Naive B cell (primary cell): ENCODE results near the gene LRRC73. TPM values are rescaled to one million over a fixed set of nuclear protein-coding genes. Genes with fewer than 3 reads are reported as not detected.
"Not testable (repeated sequence)": the region's sequence is repeated elsewhere in the genome, so short reads cannot be mapped to it uniquely, and the experiment has no call there.

Source experiments
- ATAC-seq, 2 donors: fragments of 150-1000 bp; cut with Tn5 transposase; 2 replicates each; pipeline ENCODE4 v1.10.0; 2021; ENCODE audit warnings: low read depth in 2 of 2, mild to moderate bottlenecking in 2 of 2, moderate library complexity in 2 of 2
- DNase-seq: peaks from one replicate; pipeline ENCODE4 v3.0.0; 2022
- H3K27ac Mint-ChIP-seq, 6 donors: one replicate each; pipeline ENCODE4 v1.8.0; 2020 to 2022; ENCODE audit warnings: mild to moderate bottlenecking in 6 of 6, mixed read lengths in 6 of 6, moderate library complexity in 5 of 6, inconsistent platforms in 2 of 6
- H3K27me3 Mint-ChIP-seq, 3 donors: one replicate each; pipeline ENCODE4 v1.8.0; 2021 to 2022; ENCODE audit warnings: mixed read lengths in 3 of 3, mild to moderate bottlenecking in 1 of 3
- H3K36me3 Mint-ChIP-seq, 2 donors: one replicate each; pipeline ENCODE4 v1.8.0; 2020 to 2022; ENCODE audit warnings: mixed read lengths in 2 of 2, inconsistent platforms in 1 of 2, mild to moderate bottlenecking in 1 of 2
- H3K4me1 Mint-ChIP-seq, 3 donors: one replicate each; pipeline ENCODE4 v1.8.0; 2020 to 2022; ENCODE audit warnings: mixed read lengths in 3 of 3, inconsistent platforms in 1 of 3, mild to moderate bottlenecking in 1 of 3, moderate library complexity in 1 of 3
- H3K4me3 Mint-ChIP-seq, 8 donors: one replicate each; pipeline ENCODE4 v1.8.0; 2020 to 2022; ENCODE audit warnings: mild to moderate bottlenecking in 8 of 8, mixed read lengths in 8 of 8, moderate library complexity in 8 of 8, inconsistent platforms in 2 of 8
- H3K9me3 Mint-ChIP-seq, 7 donors: one replicate each; pipeline ENCODE4 v1.8.0; 2020 to 2022; ENCODE audit warnings: mixed read lengths in 7 of 7, mild to moderate bottlenecking in 5 of 7, inconsistent platforms in 2 of 7, moderate library complexity in 1 of 7
- polyA plus RNA-seq, 6 donors: library from polyadenylated mRNA; unstranded; fragments of 300-500 nt; fragmentation: Illumina TruSeq; gene quantifications; one replicate each; pipeline ENCODE4 v1.2.3, GENCODE V29; 2021; ENCODE audit warnings: low read depth in 6 of 6

Gene LRRC73
- polyA plus RNA-seq, 6 donors from 2014 or later, result not detected

DNA sequence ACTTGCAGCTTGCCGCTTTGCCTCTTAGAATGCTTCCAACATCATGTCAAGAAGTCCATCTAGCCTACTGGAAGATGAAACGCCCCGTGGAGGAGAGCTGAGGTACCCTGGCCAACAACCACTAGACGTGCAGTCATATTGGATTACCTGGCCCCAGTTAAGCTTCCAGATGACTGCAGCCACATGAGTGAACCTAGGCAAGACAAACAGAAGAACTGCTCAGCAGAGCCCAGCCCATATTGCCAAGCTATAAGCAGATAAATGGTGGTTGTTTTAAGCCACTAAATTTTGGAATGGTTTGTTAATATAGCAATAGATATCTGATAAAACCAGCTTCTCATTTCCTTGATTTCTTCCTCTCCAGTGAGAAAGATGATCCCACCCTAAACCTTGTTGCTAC, 50.1 kb downstream of the LRRC73 start:
- no peaks in the 10 kb centered on the region for H3K36me3 Mint-ChIP-seq
- H3K4me1 Mint-ChIP-seq, result peaks cover 8 to 17% (median 13%) of the 10 kb centered on the region in 3 donors
- ATAC-seq (no peak), DNase-seq (no peak)
- no peaks in the 10 kb centered on the region for H3K9me3 Mint-ChIP-seq
- H3K27me3 Mint-ChIP-seq, result peaks cover 14 to 27% (median 23%) of the 10 kb centered on the region in 3 donors
- no peak overlapping the region for H3K27ac Mint-ChIP-seq
- peak overlapping the region in 1 of 8 donors; percentile 56 for H3K4me3 Mint-ChIP-seq

DNA sequence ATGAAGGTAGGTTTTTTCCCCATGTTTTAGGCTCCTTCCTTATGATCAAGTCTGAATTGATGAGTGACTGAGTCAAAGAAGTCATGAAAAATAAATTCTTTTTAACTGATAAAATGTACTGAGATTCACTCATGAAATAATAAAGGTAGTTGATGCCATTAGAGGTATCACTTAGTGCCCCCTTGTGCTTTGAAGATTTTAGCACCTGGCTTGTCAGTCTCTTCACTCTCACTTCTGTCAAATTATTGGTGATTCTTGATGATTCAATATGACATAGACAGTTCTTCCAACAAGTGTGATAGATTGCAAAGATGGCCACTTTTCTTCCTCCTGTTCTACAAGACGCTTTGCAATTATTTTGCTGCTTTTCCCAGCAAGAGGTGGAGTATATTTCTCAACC, 50.6 kb downstream of the LRRC73 start:
- ATAC-seq (no peak), DNase-seq (no peak)
- H3K4me1 Mint-ChIP-seq, result peaks cover 13 to 22% (median 13%) of the 10 kb centered on the region in 3 donors
- no peaks in the 10 kb centered on the region for H3K9me3 Mint-ChIP-seq
- H3K36me3 Mint-ChIP-seq, result no peaks in the 10 kb centered on the region
- H3K27ac Mint-ChIP-seq, result no peak overlapping the region
- H3K27me3 Mint-ChIP-seq, result peaks cover 14 to 27% (median 23%) of the 10 kb centered on the region in 3 donors
- peak overlapping the region in 1 of 8 donors; percentile 56 for H3K4me3 Mint-ChIP-seq

DNA sequence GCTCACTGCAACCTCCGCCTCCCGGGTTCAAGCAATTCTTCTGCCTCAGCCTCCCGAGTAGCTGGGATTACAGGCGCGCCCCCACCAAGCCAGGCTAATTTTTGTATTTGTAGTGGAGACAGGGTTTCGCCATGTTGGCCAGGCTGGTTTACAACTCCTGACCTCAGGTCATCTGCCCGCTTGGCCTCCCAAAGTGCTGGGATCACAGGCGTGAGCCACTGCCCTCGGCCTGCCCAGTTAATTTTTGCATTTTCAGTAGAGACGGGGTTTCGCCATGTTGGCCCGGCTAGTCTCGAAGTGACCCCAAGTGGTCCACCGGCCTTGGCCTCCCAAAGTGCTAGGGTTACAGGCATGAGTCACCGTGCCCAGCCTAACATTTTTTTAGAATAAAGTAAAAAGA, 52.0 kb downstream of the LRRC73 start:
- H3K9me3 Mint-ChIP-seq, H3K4me3 Mint-ChIP-seq, ATAC-seq, H3K36me3 Mint-ChIP-seq, H3K27ac Mint-ChIP-seq, DNase-seq: not testable (repeated sequence)
- H3K27me3 Mint-ChIP-seq, result peaks cover 14 to 19% (median 17%) of the 10 kb centered on the region in 3 donors
- peaks cover 20 to 30% (median 21%) of the 10 kb centered on the region in 3 donors for H3K4me1 Mint-ChIP-seq

DNA sequence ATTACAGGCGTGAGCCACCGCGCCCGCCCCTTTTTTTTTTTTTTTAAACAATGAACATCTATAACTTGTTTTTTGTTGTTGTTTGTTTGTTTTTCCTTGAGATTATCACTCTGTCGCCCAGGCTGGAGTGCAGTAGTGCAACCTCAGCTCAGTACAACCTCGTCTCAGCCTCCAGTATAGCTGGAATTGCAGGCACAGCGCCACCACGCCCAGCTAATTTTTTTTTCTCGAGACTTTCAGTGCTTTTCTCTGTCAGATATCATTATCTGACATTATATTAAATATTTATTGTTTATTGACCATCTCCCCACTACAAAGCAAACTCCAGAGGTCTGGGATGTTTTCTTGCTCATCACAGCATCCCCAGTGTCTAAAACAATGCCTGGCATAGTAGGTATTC, 52.5 kb downstream of the LRRC73 start:
- Mint-ChIP-seq H3K9me3 (no peaks in the 10 kb centered on the region), H3K4me1 (peaks cover 20 to 30% (median 21%) of the 10 kb centered on the region in 3 donors), H3K27me3 (peaks cover 12 to 14% (median 14%) of the 10 kb centered on the region in 3 donors)

More for the DNA sequence above, 52.5 kb downstream of the LRRC73 start:
- Mint-ChIP-seq H3K4me3 (no peak overlapping the region), H3K36me3 (no peaks in the 10 kb centered on the region), H3K27ac (no peak overlapping the region)
- DNase-seq, result no peak
- no peak for ATAC-seq

Other genes with a start within 250 kb of the LRRC73 start
- gene SLC22A7, start 212.1 kb downstream of the LRRC73 start, polyA plus RNA-seq, result under 1 TPM in 1 of 6 donors, not detected in 5; 0.54 TPM
- 1 to 10 TPM; 2.7 to 7.8 (median 5.3) TPM for gene CRIP3, start 201.5 kb downstream of the LRRC73 start, polyA plus RNA-seq
- 100 to 1,000 TPM in 1 of 6 donors, 10 to 100 TPM in 5; 25.2 to 105 (median 43.4) TPM for gene ZNF318, start 140.7 kb downstream of the LRRC73 start, polyA plus RNA-seq
- gene ABCC10, start 82.8 kb downstream of the LRRC73 start, polyA plus RNA-seq, result 10 to 100 TPM in 5 of 6 donors, 1 to 10 TPM in 1; 9.0 to 21.0 (median 12.3) TPM
- gene DLK2, start 54.8 kb downstream of the LRRC73 start, polyA plus RNA-seq, result under 1 TPM in 4 of 6 donors, not detected in 2; 0.34 to 0.39 (median 0.39) TPM
- 10 to 100 TPM in 3 of 6 donors, 1 to 10 TPM in 3; 6.9 to 16.7 (median 9.2) TPM for gene TJAP1, start 32.8 kb downstream of the LRRC73 start, polyA plus RNA-seq
- 10 to 100 TPM; 72.5 to 97.5 (median 89.9) TPM for gene YIPF3, start 6.6 kb upstream of the LRRC73 start, polyA plus RNA-seq
- gene POLR1C, start 6.7 kb upstream of the LRRC73 start, polyA plus RNA-seq, result 10 to 100 TPM in 4 of 6 donors, 1 to 10 TPM in 2; 9.3 to 19.8 (median 13.1) TPM
- 10 to 100 TPM in 1 of 6 donors, 1 to 10 TPM in 5; 5.0 to 15.3 (median 7.7) TPM for gene XPO5, start 65.7 kb upstream of the LRRC73 start, polyA plus RNA-seq
- gene POLH, start 65.8 kb upstream of the LRRC73 start, polyA plus RNA-seq, result 10 to 100 TPM; 15.1 to 41.4 (median 19.1) TPM
- gene GTPBP2, start 118.9 kb upstream of the LRRC73 start, polyA plus RNA-seq, result 10 to 100 TPM in 1 of 6 donors, 1 to 10 TPM in 5; 2.5 to 17.3 (median 3.8) TPM
- 10 to 100 TPM; 21.3 to 31.4 (median 27.9) TPM for gene MAD2L1BP, start 125.5 kb upstream of the LRRC73 start, polyA plus RNA-seq
- gene RSPH9, start 134.7 kb upstream of the LRRC73 start, polyA plus RNA-seq, result 1 to 10 TPM in 4 of 6 donors, under 1 TPM in 1, not detected in 1; 0.96 to 1.9 (median 1.5) TPM
- 10 to 100 TPM; 61.1 to 91.0 (median 80.1) TPM for gene MRPS18A, start 177.4 kb upstream of the LRRC73 start, polyA plus RNA-seq